HG03457 (cell line): ENCODE measurements around the gene F11R.
"Not testable (repeated sequence)": the region's sequence is repeated elsewhere in the genome, so short reads cannot be mapped to it uniquely, and the experiment has no call there.

Experiments used
- ATAC-seq: cut with Tn5 transposase; IDR thresholded peaks from one replicate; pipeline ENCODE4 v1.9.1; 2021; ENCODE audit warnings: moderate number of reproducible peaks; ENCODE audit not compliant: unreplicated experiment

F11R gene

DNA sequence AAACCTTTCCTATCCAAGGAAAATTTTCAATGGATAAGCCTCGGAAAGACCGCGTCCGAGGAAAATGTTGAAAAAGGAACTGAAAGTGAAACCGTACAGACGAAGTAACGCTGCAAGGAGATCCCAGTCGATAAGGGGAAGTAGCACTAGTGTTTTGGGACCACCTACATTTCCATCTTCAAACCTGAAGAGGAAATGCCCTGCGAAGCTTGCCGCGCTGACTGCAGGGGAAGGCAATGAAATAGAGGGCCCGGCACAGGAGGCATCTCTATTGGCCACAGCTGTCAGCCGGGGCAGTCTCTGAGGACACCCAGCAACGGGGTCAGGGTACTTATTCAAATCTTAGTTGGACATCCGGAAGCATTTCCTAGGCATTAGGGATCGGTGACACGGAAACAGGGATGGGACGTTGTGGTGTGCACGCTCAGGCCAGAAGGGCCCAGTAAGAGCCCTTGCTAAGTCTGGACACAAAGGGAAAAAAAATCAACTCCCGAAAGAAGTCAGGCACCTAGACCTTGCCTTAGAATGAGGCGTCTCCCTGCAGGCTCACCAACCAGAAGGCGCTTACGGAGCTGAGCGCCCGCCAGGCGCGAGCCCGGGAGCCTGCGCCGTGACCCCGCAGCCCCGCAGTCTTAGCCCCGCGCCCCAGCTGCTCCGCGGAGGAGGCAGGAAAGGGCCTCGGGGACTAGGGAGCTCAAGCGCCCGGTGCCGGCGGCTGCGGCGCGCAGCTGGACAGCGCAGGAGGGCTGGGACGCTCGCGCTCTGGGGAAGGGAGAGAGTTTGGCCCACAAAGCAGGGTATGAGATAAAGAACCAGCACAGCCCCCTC, 24.2 kb upstream of the F11R start:
- ATAC-seq = peak; percentile 29

DNA sequence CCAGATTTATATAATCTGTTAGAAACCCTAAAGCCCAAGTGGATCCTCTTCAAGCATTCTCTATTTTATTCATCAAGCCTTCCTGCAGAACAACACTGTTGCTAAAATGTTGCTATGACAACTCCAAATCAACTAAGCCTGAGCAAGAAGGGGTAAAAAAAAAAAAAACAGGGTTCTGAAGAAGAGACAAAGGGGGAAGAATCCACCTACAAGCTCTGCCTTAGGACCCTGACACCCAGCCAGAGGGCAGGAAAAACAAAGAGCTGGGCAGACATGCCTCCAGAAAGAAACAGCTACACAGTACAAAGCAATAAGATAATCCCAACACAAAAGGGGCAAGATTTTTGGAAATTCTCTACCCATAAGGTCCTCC, 23.6 kb upstream of the F11R start:
- ATAC-seq = no peak

- ATAC-seq = no peak
Observed at GRCh38 chr1:161039546-161039945, 18.6 kb upstream of the F11R start.

DNA sequence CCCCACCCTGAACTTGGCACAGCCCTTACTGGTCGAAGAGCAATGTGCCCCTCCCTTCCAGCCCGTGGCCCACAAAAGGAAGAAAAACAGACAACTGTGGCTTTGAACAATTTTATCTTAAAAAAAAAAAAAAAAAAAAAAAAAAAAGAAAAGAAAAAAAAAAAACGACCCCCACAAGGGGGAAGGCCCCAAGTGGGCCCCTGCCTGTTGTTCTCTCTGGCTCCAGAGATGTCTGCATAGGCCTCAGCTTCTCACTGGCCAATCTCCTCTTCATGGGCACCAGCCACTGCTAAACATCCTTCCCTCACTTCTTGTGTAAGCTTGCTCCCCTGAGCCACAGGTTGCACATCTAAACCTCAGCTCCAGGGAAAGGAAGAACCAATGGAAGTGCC, 18.2 kb upstream of the F11R start:
- ATAC-seq = no peak

DNA sequence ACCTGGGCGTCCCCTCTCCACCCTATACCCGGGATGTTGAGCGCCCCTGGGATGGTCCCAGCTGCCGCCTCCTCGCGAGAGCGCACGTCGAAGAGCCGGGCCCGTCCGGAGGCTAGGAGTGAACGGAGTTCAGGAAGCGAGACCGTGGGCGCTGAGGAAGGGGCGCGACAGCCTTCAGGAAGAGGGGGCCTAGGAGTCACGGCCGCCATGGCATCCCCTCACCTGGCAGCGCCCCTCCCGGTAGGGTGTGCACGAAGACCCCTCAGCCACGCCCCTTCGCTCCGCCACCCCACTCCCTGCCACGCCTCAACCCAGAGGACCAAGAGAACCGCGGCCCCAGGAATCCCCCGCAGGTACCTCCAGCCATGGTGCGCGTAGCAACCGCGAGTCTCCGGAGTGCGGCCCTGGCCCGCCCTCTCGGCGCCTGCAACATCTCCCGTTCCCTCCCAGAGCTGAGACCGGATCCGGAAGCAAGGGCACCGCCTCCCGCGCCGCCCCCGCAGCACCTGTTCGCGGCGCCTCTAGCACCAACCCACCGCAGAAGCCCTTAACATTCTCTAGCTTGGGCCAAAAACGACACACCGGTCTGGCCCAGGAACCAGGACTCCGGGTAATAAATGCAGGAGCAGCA, 17.7 kb upstream of the F11R start, which contains the start of gene TSTD1:
Gene TSTD1 (minus strand): TSS at position 442 of the 631 bp plus-strand sequence. CDS start 75 bp downstream, at position 367.
- ATAC-seq = peak; percentile 60

DNA sequence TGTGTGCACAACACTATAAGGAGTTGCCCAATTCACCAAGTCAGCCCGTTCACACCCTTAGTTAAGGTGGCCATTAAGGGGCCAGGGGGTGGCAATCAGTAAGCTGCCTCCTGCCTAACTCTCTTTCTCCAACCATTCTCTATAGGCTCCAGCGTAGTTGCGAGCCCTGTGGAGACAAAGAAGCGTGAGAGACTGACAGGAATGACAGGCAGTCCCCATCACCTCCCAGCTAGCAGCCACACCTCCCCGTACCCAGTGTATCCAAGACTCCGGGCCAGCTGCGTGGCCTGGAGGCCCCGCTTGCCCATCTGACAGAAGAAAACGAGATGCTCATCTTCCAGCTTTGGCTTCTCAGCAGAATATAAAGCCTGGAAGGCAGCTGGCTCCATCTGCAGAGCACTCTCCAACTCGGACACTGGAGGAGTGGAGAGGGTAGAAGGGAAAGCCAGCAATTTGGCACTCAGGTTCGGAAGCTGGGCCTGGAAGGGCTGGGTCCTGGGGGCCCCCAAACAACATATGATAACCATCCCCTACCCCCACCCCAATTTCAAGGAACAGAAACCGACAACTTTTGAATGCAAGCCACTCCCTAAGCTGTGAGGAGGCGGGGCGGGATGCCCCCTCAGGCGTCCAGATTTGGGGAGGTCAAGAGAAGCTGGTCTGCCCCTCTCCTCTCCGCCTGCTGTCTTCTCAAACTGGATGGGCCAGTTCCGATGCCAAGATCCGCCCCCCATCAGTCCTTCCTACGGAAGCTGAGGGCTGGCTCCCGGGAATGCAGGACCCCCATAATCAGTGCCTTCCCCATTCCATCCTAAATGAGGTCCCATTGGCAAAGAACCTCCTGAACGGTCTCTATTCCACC, 16.9 kb upstream of the F11R start:
- no peak for ATAC-seq

GRCh38 chr1:161033751-161034150, 12.8 kb upstream of the F11R start:
- no peak for ATAC-seq

DNA sequence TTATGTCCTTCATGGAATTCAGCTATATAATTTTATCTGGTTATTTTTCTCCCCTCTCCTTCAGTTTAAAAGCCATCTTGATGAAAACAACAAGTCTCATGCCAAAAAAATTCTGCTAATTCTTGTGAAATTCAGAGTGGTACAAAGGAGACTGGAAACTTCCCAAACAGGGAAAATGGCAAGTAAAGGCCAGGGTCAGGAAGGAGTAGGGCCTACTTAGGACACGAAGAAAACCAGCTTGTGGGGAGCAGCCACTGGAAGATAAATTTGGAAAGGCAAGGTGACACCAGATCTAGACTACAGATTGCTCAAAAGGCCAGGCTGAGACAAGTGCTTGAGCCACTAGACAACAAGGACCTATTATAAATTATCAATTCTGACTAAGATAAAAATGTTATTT, 11.5 kb upstream of the F11R start:
- no peak for ATAC-seq

GRCh38 chr1:161031874-161032273, 10.9 kb upstream of the F11R start:
- no peak for ATAC-seq

DNA sequence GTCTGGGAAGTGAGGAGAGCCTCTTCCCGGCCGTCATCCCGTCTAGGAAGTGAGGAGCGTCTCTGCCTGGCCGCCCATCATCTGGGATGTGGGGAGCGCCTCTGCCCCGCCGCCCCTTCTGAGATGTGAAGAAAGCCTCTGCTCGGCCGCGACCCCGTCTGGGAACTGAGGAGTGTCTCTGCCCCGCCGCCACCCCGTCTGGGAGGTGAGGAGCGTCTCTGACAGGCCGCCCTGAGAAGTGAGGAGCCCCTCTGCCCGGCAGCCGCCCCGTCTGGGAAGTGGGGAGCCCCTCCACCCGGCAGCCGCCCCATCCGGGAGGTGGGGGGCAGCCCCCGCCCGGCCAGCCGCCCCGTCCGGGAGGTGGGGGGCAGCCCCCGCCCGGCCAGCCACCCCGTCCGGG, 8.5 kb upstream of the F11R start:
- not testable (repeated sequence) for ATAC-seq

GRCh38 chr1:161026954-161027353, 6.0 kb upstream of the F11R start:
- ATAC-seq = not testable (repeated sequence)

DNA sequence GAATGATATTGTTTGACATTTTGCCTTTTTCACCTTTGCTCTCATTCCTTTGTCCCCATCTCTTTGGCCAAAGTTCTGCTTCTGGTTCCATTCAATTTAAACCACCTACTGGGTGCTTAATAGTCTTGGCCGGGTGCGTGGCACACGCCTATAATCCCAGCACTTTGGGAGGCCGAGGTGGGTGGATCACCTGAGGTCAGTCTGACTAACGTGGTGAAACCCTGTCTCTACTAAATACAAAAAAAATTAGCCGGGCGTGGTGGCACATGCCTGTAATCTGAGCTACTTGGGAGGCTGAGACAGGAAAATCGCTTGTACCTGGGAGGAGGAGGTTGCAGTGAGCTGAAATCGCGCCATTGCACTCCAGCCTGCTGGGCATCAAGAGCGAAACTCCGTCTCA, 1.5 kb upstream of the F11R start:
- ATAC-seq = not testable (repeated sequence)

- ATAC-seq = no peak
Observed at GRCh38 chr1:161021970-161022353, 1.0 kb upstream of the F11R start.

DNA sequence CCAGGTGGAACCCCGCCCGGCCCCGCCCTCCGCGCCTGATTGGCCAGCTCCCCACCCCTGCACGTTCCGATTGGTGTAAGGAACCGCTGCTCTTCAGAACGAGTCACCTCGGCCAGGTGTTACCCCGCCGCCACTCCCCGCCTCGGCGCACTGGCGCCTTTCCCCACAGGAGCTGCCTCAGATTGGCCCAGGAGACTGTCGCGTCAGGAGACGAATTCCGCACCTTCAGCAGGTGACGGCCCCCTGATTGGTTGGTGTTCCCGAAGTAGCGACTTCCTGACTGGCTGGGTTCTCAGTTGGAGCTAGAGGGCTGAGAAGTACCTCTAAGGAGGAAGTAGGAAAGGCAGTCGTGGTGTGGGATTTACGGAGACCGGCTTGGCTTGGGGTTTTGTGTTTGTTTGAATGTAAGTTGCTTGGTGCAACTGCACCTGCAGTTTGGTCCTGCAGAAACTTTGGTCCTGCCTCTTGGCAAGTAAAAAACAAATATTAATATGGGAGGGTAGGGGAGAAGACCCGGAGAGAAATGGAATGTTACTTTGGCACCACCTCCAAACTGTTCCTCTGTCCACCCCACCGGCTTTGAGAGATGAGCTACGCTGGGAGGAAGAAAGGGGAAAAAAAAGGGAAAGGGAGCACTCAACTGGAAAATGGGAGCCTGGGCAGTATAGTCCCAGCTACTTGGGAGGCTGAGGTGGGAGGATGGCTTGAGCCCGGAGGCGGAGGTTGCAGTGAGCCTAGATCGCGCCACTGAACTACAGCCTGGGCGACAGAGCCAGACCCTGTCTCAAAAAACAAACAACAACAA, 415 bp upstream of the F11R start:
- ATAC-seq = peak; percentile 70

DNA sequence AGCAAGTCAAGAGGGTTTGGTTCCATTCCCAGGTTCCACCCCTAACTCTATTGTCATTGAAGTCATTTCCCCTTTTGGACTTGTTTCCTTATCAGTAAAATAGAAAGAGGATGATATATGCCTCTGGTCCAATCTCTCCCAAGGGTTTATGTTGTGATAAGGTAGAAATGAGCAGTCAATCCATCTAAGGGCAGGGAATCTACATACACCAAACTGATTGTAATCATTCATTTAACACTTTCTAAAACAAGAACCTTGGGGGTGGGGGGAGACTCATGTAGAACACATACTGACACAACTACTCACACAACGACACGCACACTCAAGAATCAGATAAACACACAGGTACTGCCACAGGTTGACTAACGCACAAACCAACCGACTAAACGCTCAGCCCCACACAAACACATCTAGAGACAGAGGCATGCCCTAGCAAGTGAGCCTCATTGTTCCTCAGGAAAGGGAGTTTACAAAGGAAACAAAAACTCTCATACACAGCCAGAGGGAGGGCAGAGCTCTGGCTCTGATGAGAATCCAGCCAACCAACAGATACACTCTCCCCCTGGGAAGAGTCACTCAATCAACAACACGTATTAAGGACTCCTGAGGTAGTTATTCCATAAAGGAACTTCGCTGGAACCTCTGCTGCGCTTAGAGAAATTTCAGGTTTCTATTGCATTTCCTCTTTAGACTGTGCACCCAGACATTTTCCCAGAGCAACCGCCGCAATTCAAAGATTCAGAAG, 1.0 kb downstream of the F11R start:
- no peak for ATAC-seq

GRCh38 chr1:161019111-161019660, 1.8 kb downstream of the F11R start:
- ATAC-seq = not testable (repeated sequence)

- ATAC-seq = no peak
Observed at GRCh38 chr1:161018631-161018930, 2.4 kb downstream of the F11R start.

DNA sequence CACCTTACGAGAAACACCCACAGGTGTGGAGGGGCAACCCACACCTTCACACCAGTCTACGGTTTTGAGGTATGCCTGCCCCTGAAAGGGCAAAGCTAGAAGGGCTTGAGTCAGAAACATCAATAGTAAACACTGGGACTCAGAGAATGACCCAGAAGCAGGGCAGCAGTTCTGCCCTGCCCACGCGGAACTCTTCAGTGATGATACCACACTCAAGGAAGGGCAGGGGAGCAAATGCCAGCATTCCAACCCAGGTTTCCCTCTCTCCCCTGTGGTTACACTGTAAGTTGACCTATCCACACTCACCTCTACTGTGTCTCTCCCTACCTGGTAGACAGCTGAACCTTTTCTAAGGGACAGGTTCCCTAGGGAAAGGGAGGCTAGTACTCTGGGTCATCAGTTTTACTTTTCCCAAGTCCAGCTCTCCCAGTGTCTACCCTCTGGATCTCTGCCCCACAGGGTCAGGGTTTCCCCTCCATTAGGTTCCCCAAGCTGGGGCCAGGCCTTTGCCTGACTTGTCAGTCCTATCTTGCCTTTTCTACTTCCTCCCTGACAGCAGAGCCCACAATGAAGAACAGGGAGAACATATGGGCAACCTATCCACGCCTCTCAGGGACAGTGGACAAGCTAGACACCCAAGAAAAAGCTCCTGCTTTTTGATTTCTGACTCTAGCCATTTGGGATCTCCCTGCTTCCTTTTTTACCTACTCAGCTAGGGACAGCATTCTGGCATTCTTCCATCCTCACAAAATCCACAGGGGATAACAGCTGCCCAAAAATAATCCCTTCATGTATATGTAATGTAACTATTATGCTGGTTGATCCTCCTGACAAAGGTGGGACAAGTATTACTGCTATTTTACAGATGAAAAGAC, 3.0 kb downstream of the F11R start:
- no peak for ATAC-seq

GRCh38 chr1:161017181-161017580, 3.8 kb downstream of the F11R start:
- not testable (repeated sequence) for ATAC-seq
